Left colon (tissue), 2 donors: ENCODE results near the gene ACOXL. TPM values are rescaled to one million over a fixed set of nuclear protein-coding genes. Genes with fewer than 3 reads are reported as not detected.
A peak's percentile ranks its signal among the peaks of the same experiment; 100 is the strongest.

ENCODE experiments used
- ATAC-seq: fragments of 200-7000 bp; cut with Tn5 transposase; one replicate; pipeline ENCODE4 v1.9.1; 2020; ENCODE audit warnings: mild to moderate bottlenecking, moderate library complexity
- DNase-seq, 2 donors: peaks; one replicate each; pipeline ENCODE4 v3.0.0-alpha.2; 2020
- intact Hi-C, 2 donors: fragments of 100-400 bp; cut with DNase I in 1 of 2; cut with micrococcal nuclease in 1 of 2; formaldehyde crosslinking; loops; one replicate each; pipeline versions ENCODE4 v1.11.2 to v1.14.0; 2022; cut with DNase I, micrococcal nuclease
- total RNA-seq, 2 donors: library from RNA; stranded (reverse); fragmentation: NEBNext Ultra II Directional; extraction: Animal tissue kit (Norgen Biotek cat#: 25700); gene quantifications; one replicate each; pipeline ENCODE4 v1.2.1, GENCODE V29; 2021
- donor health status: DM: no; HTN: no; CAD: no.
- donor health status: DM: yes; HTN: yes; CAD: no.

ACOXL gene
- total RNA-seq, 2 donors from 2014 or later: 0.42 to 0.82 TPM

GRCh38 chr2:110861616-110862260, 129.4 kb downstream of the ACOXL start:
- DNase-seq (no peak), ATAC-seq (no peak)
- intact Hi-C loops: no loop called here

GRCh38 chr2:110863726-110864125, 131.4 kb downstream of the ACOXL start:
- intact Hi-C loops: no loop called here
- DNase-seq: no peak
- no peak for ATAC-seq

GRCh38 chr2:110864176-110864575, 131.8 kb downstream of the ACOXL start:
- ATAC-seq: no peak
- DNase-seq: no peak
- intact Hi-C loops: no loop called here

GRCh38 chr2:110864731-110865130, 132.4 kb downstream of the ACOXL start:
- ATAC-seq (no peak), DNase-seq (no peak)
- intact Hi-C loops: no loop called here

GRCh38 chr2:110865188-110865587, 132.8 kb downstream of the ACOXL start:
- ATAC-seq: peak; percentile 56
- no peak for DNase-seq
- intact Hi-C loops: no loop called here

- intact Hi-C loops: no loop called here
- DNase-seq (no peak), ATAC-seq (no peak)
These were observed 133.7 kb downstream of the ACOXL start for GRCh38 chr2:110866045-110866444.

- DNase-seq: no peak
- intact Hi-C loops: no loop called here
- no peak for ATAC-seq
These were observed 134.1 kb downstream of the ACOXL start for GRCh38 chr2:110866466-110866865.

GRCh38 chr2:110867078-110867477, 134.7 kb downstream of the ACOXL start:
- intact Hi-C loops: no loop called here
- DNase-seq (no peak), ATAC-seq (no peak)

- DNase-seq: no peak
- intact Hi-C loops: no loop called here
These were observed 136.6 kb downstream of the ACOXL start for GRCh38 chr2:110868971-110869370.

GRCh38 chr2:110869472-110870446, 137.4 kb downstream of the ACOXL start:
- DNase-seq: no peak
- intact Hi-C loops: no loop called here
- peak; percentile 44 for ATAC-seq

More at GRCh38 chr2:110868971-110869370, 136.6 kb downstream of the ACOXL start:
- ATAC-seq: no peak

GRCh38 chr2:110870545-110870944, 138.2 kb downstream of the ACOXL start:
- ATAC-seq: no peak
- intact Hi-C loops: no loop called here

GRCh38 chr2:110871637-110872036, 139.3 kb downstream of the ACOXL start:
- DNase-seq (no peak), ATAC-seq (no peak)
- intact Hi-C loops: no loop called here

More at GRCh38 chr2:110870545-110870944, 138.2 kb downstream of the ACOXL start:
- no peak for DNase-seq

- intact Hi-C loops: no loop called here
- no peak for ATAC-seq
- no peak for DNase-seq
These were observed 140.1 kb downstream of the ACOXL start for GRCh38 chr2:110872521-110872920.

- DNase-seq: no peak
- intact Hi-C loops: no loop called here
- ATAC-seq: no peak
These were observed 140.7 kb downstream of the ACOXL start for GRCh38 chr2:110873056-110873502.

GRCh38 chr2:110873597-110874452, 141.5 kb downstream of the ACOXL start:
- DNase-seq (no peak), ATAC-seq (no peak)
- intact Hi-C loops: no loop called here

- intact Hi-C loops: no loop called here
- DNase-seq: no peak
- no peak for ATAC-seq
These were observed 142.3 kb downstream of the ACOXL start for GRCh38 chr2:110874453-110875383.

GRCh38 chr2:110875384-110875725, 143.0 kb downstream of the ACOXL start:
- ATAC-seq: no peak

More at GRCh38 chr2:110875384-110875725, 143.0 kb downstream of the ACOXL start:
- intact Hi-C loops: no loop called here
- no peak for DNase-seq
